GM18499 (cell line): ENCODE data around the gene USP17L18.
"Not testable (repeated sequence)": the region's sequence is repeated elsewhere in the genome, so short reads cannot be mapped to it uniquely, and the experiment has no call there.

Experiments used
- ATAC-seq: cut with Tn5 transposase; IDR thresholded peaks from one replicate; pipeline ENCODE4 v1.9.1; 2021; ENCODE audit warnings: moderate number of reproducible peaks; ENCODE audit not compliant: insufficient read depth, unreplicated experiment

Gene USP17L18

DNA sequence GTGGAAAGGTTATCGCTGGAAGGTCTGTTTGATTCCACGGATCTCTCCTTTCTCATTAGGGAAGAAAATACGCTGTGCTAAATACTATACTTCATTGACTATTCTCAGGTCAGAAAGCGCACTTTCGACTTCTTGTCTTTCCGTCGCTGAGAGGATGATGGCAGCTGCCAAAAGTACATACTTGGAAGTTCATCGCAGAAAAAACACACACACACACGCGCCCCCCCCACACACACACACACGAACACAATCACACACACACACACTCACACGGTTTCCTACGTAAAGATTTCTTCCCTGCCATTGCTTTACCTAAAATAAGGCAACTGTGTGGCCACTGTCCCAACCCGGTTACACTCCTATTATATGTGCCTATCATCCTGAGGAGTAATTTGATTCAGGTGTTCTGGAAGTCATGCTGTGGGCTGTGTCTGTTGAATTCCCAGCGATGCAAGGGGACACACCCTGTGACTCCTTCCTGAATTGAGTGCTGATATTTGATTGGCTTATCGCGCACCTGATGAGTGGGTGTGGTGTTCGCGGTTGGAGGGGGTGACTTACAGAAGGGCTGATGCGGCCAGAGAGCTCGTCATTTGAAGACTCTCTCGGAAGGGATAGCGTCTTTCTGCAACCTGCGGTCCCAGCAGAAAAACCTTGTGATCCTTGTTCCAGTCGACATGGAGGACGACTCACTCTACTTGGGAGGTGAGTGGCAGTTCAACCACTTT is at the start of gene USP17L18:
Gene USP17L18, plus strand, starts transcription at position 678 of the 728 bp plus-strand sequence. Its CDS starts 0 bp downstream, at position 678.
- not testable (repeated sequence) for ATAC-seq

- not testable (repeated sequence) for ATAC-seq
Measured at GRCh38 chr4:9210357-9210756, 38.1 kb upstream of the USP17L18 start, which contains the start of gene USP17L10. USP17L10 (plus strand) TSS chr4:9210657; CDS start chr4:9210657, 0 bp downstream.

- not testable (repeated sequence) for ATAC-seq
Measured at GRCh38 chr4:9214701-9215100, 33.7 kb upstream of the USP17L18 start.

DNA sequence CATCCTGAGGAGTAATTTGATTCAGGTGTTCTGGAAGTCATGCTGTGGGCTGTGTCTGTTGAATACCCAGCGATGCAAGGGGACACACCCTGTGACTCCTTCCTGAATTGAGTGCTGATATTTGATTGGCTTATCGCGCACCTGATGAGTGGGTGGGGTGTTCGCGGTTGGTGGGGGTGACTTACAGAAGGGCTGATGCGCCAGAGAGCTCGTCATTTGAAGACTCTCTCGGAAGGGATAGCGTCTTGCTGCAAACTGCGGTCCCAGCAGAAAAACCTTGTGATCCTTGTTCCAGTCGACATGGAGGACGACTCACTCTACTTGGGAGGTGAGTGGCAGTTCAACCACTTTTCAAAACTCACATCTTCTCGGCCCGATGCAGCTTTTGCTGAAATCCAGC is 33.3 kb upstream of the USP17L18 start, which contains the start of gene USP17L11:
Gene USP17L11, plus strand, starts transcription at position 301 of the 400 bp plus-strand sequence. Its CDS starts 0 bp downstream, at position 301.
- ATAC-seq: not testable (repeated sequence)

GRCh38 chr4:9219852-9220251 is 28.6 kb upstream of the USP17L18 start, which contains the start of gene USP17L12:
USP17L12 (plus strand) TSS chr4:9220152; CDS start chr4:9220152, 0 bp downstream.
- not testable (repeated sequence) for ATAC-seq

DNA sequence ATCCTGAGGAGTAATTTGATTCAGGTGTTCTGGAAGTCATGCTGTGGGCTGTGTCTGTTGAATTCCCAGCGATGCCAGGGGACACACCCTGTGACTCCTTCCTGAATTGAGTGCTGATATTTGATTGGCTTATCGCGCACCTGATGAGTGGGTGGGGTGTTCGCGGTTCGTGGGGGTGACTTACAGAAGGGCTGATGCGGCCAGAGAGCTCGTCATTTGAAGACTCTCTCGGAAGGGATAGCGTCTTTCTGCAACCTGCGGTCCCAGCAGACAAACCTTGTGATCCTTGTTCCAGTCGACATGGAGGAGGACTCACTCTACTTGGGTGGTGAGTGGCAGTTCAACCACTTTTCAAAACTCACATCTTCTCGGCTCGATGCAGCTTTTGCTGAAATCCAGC is 23.8 kb upstream of the USP17L18 start, which contains the start of gene USP17L13:
Gene USP17L13, plus strand, starts transcription at position 301 of the 400 bp plus-strand sequence. Its CDS starts 0 bp downstream, at position 301.
- ATAC-seq: not testable (repeated sequence)

DNA sequence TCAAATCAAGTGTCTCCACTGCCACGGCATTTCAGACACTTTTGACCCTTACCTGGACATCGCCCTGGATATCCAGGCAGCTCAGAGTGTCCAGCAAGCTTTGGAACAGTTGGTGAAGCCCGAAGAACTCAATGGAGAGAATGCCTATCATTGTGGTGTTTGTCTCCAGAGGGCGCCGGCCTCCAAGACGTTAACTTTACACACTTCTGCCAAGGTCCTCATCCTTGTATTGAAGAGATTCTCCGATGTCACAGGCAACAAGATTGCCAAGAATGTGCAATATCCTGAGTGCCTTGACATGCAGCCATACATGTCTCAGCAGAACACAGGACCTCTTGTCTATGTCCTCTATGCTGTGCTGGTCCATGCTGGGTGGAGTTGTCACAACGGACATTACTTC is 18.2 kb upstream of the USP17L18 start:
- not testable (repeated sequence) for ATAC-seq

GRCh38 chr4:9234085-9234484 is 14.3 kb upstream of the USP17L18 start, which contains the start of gene USP17L15:
USP17L15 (plus strand) TSS chr4:9234385; CDS start chr4:9234385, 0 bp downstream.
- ATAC-seq: not testable (repeated sequence)

GRCh38 chr4:9238461-9238860 is 10.0 kb upstream of the USP17L18 start:
- ATAC-seq: not testable (repeated sequence)

DNA sequence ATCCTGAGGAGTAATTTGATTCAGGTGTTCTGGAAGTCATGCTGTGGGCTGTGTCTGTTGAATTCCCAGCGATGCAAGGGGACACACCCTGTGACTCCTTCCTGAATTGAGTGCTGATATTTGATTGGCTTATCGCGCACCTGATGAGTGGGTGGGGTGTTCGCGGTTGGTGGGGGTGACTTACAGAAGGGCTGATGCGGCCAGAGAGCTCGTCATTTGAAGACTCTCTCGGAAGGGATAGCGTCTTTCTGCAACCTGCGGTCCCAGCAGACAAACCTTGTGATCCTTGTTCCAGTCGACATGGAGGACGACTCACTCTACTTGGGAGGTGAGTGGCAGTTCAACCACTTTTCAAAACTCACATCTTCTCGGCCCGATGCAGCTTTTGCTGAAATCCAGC is 4.9 kb upstream of the USP17L18 start, which contains the start of gene USP17L17:
Gene USP17L17, plus strand, starts transcription at position 301 of the 400 bp plus-strand sequence. Its CDS starts 0 bp downstream, at position 301.
- not testable (repeated sequence) for ATAC-seq

- ATAC-seq: not testable (repeated sequence)
Measured at GRCh38 chr4:9253078-9253477, 4.6 kb downstream of the USP17L18 start, which contains the start of gene USP17L19. USP17L19 (plus strand) TSS chr4:9253378; CDS start chr4:9253378, 0 bp downstream.

- ATAC-seq: not testable (repeated sequence)
Measured at GRCh38 chr4:9257824-9258223, 9.4 kb downstream of the USP17L18 start, which contains the start of gene USP17L20. USP17L20 (plus strand) TSS chr4:9258124; CDS start chr4:9258124, 0 bp downstream.

- not testable (repeated sequence) for ATAC-seq
Measured at GRCh38 chr4:9262572-9262971, 14.1 kb downstream of the USP17L18 start, which contains the start of gene USP17L21. USP17L21 (plus strand) TSS chr4:9262872; CDS start chr4:9262872, 0 bp downstream.

GRCh38 chr4:9267319-9267718 is 18.9 kb downstream of the USP17L18 start, which contains the start of gene USP17L22:
USP17L22 (plus strand) TSS chr4:9267619; CDS start chr4:9267619, 0 bp downstream.
- not testable (repeated sequence) for ATAC-seq

DNA sequence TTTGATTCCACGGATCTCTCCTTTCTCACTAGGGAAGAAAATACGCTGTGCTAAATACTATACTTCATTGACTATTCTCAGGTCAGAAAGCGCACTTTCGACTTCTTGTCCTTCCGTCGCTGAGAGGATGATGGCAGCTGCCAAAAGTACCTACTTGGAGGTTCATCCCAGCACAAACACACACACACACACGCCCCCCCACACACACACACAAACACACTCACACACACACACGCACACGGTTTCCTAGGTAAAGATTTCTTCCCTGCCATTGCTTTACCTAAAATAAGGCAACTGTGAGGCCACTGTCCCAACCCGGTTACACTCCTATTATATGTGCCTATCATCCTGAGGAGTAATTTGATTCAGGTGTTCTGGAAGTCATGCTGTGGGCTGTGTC is 23.3 kb downstream of the USP17L18 start:
- not testable (repeated sequence) for ATAC-seq
